Measurements from ENCODE around the gene DPP3.
"Not testable (repeated sequence)": the region's sequence is repeated elsewhere in the genome, so short reads cannot be mapped to it uniquely, and the experiment has no call there.

Gene DPP3

DNA sequence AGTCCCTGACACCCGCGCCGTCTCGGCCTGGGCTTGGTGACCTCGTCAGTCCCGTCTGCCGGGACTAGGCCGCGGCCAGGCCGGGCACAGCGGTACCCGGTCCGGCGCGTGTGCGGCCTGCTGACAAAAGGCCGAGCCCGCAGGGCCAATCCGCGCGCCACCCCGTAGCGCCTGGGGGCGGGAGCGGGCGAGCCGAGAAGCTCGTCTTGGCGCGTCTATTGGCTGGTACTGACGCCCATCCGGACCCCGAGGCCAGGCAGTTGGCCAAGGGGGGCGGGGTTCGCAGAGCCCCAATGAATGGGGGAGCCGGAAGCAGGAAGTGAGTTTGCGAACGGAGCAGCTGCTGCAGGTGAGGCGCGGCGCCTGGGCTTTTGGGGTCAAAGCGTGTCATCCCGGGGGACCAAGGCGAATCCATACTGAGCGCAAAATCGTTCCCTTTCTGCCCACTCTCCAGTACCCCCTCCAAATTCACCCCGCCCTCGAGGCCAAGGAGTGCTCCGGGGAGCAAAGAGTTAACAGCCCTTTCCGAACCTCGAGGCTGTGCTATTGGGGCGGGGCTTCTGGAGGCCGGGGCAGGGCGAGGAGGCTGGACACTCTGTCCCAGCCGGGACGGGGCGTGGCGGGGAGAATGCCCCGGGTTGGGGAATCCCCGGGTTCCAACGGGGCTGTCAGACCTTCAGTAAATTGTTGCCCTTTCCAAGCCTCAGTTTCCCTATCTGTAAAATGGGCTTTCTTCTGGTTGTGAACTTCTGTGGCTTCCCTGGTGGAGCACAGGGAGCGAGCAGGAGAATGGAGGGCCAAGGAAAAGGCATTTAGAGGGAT, at the start of gene DPP3:
TSS of gene DPP3 (plus strand) at position 318 of the 822 bp plus-strand sequence. CDS start 1,767 bp downstream, outside the sequence.
- DNase-seq, result peak; percentile 96

- not testable (repeated sequence) for DNase-seq
Measured at GRCh38 chr11:66431287-66431686, 48.9 kb upstream of the DPP3 start.

DNA sequence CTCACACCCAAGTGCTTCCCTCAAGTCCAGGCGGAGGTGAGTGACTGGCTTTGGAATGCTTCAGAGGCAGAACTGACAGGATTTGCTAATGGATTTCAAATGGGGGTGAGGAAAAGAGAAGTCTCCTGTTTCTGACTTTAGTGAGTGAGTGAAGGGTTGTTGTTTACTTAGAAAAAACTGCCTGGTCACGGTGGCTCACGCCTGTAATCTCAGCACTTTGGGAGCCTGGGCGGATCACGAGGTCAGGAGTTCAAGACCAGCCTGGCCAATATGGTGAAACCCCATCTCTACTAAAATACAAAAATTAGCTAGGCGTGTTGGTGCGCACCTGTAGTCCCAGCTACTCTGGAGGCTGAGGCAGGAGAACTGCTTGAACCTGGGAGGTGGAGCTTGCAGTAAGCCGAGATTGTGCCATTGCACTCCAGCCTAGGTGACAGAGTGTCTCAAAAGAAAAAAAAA, 48.3 kb upstream of the DPP3 start:
- not testable (repeated sequence) for DNase-seq

DNA sequence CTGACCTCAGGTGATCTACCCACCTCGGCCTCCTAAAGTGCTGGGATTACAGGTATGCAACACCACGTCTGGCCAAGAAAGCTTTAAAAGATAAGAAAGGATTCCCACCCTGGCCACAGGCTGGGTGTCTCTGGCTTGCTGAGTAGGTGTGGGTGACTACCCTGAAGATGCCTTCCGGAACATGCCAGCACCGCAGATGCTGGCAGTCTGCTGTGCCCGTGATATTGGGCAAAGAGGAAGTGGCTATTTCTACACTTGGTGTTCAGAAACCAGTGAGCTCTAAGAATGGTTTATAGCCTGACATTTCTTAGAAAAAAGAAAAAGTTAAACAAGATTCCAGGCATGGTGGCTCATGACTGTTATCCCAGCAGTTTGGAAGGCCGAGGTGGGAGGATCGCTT, 47.6 kb upstream of the DPP3 start:
- DNase-seq, result no peak

GRCh38 chr11:66437979-66438503, 42.2 kb upstream of the DPP3 start:
- no peak for DNase-seq

DNA sequence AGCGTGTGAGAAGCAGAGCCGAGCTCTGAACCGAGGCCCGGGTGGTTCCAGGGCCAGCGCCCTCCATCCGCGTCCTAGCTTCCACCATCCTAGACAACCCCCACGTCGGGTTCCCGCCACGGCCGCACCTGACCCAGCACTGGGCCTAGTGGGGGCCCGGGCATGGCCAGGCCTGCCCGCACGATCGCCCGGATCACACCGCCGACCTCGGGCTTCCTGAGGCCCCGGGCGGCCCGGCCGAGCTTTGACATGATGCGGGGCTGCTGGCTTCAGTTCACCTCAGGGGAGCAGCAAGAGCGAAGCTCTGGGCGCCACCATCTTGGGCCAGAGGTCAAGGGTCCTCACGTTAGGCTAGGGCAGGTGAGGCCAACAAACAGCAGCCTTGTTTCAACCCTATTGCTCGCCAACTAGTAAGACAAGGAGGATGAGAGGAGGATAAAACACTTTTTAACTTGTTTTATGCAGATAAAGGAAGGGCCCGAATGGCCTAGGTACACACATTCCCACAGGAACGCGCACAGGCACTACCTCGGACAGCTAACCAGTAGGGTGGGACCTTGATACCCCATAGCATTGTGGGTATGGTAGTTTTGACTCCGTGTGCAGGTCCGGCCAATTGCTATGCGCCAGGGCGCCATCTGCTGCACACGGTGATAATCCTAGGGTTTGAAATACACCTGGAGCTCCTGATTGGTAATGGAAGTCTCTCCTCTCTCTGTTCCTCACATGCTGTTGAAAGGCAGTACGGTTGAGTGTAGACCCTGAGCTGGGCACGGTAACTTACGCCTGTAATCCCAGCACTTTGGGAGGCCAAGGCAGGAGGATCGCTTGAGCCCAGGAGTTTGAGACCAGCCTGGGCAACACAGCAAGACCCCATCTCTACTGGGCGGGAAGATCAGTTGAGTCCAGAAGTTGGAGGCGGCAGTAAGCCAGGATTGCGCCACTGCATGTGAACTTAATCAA, 41.4 kb upstream of the DPP3 start, which contains the start of gene MRPL11:
TSS of gene MRPL11 (minus strand) at position 345 of the 963 bp plus-strand sequence. CDS start at position 251, 94 bp downstream.
- peak; percentile 91 for DNase-seq

- DNase-seq, result not testable (repeated sequence)
Measured at GRCh38 chr11:66440101-66440939, 39.9 kb upstream of the DPP3 start.

- not testable (repeated sequence) for DNase-seq
Measured at GRCh38 chr11:66440940-66441282, 39.3 kb upstream of the DPP3 start.

DNA sequence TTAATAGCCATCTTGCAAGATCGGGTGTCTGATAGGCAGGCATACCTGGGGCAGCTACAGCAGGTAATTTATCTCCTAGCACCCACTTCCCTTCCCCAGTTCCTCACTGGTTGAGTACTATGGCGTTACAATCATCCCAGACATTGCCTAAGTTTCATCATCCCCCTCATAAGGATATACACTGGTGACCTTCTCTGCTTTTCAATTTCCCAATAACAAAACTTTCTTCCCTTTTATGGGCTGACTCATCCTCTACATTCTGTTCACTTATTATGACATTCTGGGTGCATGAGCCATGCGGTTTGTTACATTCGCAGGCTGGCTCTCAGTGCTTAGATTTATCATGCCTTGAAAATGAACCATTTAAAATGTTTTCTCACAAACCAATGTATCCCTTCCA, 36.6 kb upstream of the DPP3 start:
- peak; percentile 83 for DNase-seq

DNA sequence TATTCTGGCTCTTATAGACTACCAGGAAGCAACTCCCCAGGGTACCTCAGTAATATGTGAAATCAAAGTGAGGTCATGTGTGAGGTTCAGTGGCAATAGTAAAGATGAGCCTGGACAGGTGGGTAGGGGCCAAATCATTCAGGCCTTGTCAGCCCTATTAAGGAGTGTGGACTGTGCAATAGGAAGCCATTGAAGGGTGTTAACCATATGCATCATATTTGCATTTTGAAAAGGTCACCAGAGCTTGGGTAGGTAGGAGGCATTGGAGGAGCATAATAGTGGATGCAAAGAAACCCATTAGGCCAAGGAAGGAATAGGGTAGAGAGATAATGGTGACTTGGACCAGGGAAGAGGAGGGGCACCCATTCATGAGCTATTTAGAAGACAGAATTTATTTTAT, 33.2 kb upstream of the DPP3 start:
- DNase-seq, result no peak

DNA sequence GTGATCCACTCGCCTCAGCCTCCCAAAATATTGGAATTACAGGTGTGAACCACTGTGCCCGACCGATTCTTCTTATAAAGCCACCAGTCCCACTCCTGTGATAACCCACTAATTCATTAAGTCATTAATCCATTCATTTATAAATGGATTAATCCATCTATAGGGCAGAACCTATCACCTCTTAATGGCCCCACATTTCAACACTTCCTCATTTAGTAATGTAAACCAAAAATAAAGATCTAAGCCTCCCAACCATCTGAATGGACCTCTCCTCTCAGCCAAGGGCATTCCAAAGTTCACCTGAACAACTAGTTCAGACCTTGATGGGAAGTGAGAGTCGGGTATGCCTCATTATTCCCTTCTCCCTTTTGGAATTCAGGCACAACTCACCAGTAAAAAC, 31.7 kb upstream of the DPP3 start:
- no peak for DNase-seq

DNA sequence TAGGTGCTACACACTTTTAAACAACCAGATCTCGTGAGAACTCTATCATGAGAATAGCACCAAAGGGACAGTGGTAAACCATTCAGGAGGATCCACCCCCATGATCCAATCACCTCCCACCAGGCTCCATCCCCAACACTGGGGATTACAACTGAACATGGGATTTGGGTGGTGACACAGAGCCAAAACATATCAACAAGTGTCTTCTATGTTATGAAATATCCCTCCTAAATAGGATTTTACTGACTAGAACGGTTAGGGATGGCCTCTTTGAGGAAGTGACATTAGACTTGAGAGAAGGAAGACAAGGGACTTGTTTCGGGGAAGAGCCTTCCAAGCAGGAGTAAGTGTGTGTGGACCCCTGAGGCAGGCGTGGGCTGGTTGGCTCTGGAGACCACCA, 29.7 kb upstream of the DPP3 start:
- no peak for DNase-seq

- DNase-seq, result no peak
Measured at GRCh38 chr11:66451663-66452062, 28.6 kb upstream of the DPP3 start.

GRCh38 chr11:66454247-66454646, 26.0 kb upstream of the DPP3 start:
- DNase-seq, result no peak

- no peak for DNase-seq
Measured at GRCh38 chr11:66454828-66455227, 25.4 kb upstream of the DPP3 start.

- no peak for DNase-seq
Measured at GRCh38 chr11:66457826-66458225, 22.4 kb upstream of the DPP3 start.

GRCh38 chr11:66459138-66459778, 21.0 kb upstream of the DPP3 start:
- DNase-seq, result no peak

DNA sequence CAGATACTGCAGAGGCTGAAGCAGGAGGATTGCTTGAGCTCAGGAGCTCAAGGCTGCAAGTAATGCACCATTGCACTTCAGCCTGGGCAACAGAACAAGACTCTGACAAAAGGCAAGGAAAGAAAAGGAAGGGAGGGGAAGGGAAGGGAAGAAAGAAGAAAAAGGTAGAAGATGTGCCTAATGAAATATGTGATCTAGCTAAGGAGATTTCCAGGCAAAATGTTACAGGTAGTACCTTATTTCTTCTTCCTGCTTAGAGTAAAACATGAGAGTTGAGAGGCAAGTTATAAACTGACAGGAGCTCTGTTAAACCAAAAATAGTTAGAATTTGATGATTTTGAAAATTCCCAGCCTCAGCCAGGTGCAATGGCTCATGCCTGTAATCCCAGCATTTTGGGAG, 18.2 kb upstream of the DPP3 start:
- no peak for DNase-seq

- no peak for DNase-seq
Measured at GRCh38 chr11:66462911-66463310, 17.3 kb upstream of the DPP3 start.

DNA sequence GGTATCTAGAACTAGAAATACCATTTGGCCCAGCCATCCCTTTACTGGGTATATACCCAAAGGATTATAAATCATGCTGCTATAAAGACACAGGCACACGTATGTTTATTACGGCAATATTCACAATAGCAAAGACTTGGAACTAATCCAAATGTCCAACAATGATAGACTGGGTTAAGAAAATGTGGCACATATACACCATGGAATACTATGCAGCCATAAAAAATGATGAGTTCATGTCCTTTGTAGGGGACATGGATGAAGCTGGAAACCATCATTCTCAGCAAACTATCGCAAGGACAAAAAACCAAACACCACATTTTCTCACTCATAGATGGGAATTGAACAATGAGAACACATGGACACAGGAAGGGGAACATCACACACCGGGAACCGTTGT, 16.1 kb upstream of the DPP3 start:
- not testable (repeated sequence) for DNase-seq

DNA sequence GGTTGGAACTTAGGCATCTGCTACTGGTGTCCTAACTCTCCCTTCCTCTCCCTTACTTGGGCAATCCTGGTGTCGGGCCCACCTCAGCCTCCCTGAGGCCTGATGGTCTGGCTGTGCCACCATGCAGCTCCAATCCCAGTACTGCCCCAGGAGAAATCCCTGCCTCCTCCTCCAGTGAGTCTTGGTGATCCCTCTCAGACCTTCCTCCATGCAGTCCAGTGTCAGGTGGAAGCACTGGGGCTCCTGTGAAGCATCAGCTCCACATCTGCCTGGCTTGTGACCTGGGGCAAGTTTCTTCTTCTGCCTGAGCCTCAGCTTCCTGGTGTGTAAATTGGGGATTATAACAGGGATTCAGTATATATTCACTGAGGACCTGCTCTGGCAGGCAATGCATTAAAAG, 15.3 kb upstream of the DPP3 start:
- DNase-seq, result no peak

Measured in fibroblast of skin of right quadriceps (primary cell).